H1 (cell line): ENCODE measurements around the gene PLXNB2. TPM values are rescaled to one million over a fixed set of nuclear protein-coding genes. Genes with fewer than 3 reads are reported as not detected.
"Not testable (repeated sequence)": the region's sequence is repeated elsewhere in the genome, so short reads cannot be mapped to it uniquely, and the experiment has no call there.

Experiments
- CTCF ChIA-PET: fragments of 300-600 bp; sonication (Branson Sonifier 250); formaldehyde crosslinking; loops from one replicate; lab custom pipeline; 2021; ENCODE audit not compliant: partially characterized antibody; lab: Charles Lee
- POLR2A ChIA-PET: fragments of 300-600 bp; sonication (Branson Sonifier 250); formaldehyde crosslinking; loops from one replicate; lab custom pipeline; 2021; ENCODE audit warnings: inconsistent platforms; ENCODE audit not compliant: partially characterized antibody; lab: Charles Lee
- DNase-seq, 2 experiments: peaks; one replicate each; pipeline versions ENCODE4 v3.0.0 to v3.0.0-alpha.2; 2010 to 2022; ENCODE audit warnings: low spot score in 2 of 2, low read depth in 1 of 2, mixed read lengths in 1 of 2
- FAIRE-seq: peaks from 2 replicates; lab custom pipeline; 2011; peaks lifted over from hg19 to GRCh38; lab: Jason Lieb, UNC
- H2AFZ ChIP-seq: 2 replicates; pipeline ENCODE4 v1.8.1; 2012; ENCODE audit warnings: low read length, inconsistent platforms
- H2AK5ac ChIP-seq: 2 replicates; pipeline ENCODE4 v1.6.1; 2013; ENCODE audit warnings: low read depth, low read length
- H2BK120ac ChIP-seq: replicated peaks from 2 replicates; pipeline ENCODE3; 2013; ENCODE audit warnings: low read depth, low read length, inconsistent platforms
- H2BK12ac ChIP-seq: 2 replicates; pipeline ENCODE4 v1.6.1; 2013; ENCODE audit warnings: low read depth, low read length
- H2BK15ac ChIP-seq: 2 replicates; pipeline ENCODE4 v1.6.1; 2013; ENCODE audit warnings: low read length
- H2BK20ac ChIP-seq: 2 replicates; pipeline ENCODE4 v1.6.1; 2013; ENCODE audit warnings: low read length
- H2BK5ac ChIP-seq: 2 replicates; pipeline ENCODE4 v1.6.1; 2013; ENCODE audit warnings: low read depth, low read length
- H3K14ac ChIP-seq: 2 replicates; pipeline ENCODE4 v1.6.1; 2013; ENCODE audit warnings: inconsistent platforms; ENCODE audit not compliant: insufficient read length
- H3K18ac ChIP-seq: 2 replicates; pipeline ENCODE4 v1.6.1; 2013; ENCODE audit warnings: low read length; ENCODE audit errors: extremely low read depth
- H3K23ac ChIP-seq: 2 replicates; pipeline ENCODE4 v1.6.1; 2013; ENCODE audit warnings: inconsistent platforms; ENCODE audit not compliant: insufficient read length
- H3K23me2 ChIP-seq: 2 replicates; pipeline ENCODE4 v1.6.1; 2013; ENCODE audit warnings: low read depth, low read length
- H3K27ac ChIP-seq: 2 replicates; pipeline ENCODE4 v1.6.1; 2011; ENCODE audit warnings: low read depth, low read length, inconsistent platforms
- H3K27me3 ChIP-seq, 4 experiments: replicated peaks in 1 of 4; 1 replicate in 1 of 4; 2 replicates in 3 of 4; pipeline versions ENCODE4 v1.6.1 to v1.8.1; 2011 to 2013; ENCODE audit warnings: low read length in 3 of 4, mild to moderate bottlenecking in 3 of 4, inconsistent platforms in 2 of 4, mixed read lengths in 2 of 4, moderate library complexity in 1 of 4; ENCODE audit not compliant: control insufficient read depth in 3 of 4, insufficient read depth in 3 of 4; ENCODE audit errors: extremely low read depth in 1 of 4
- H3K36me3 ChIP-seq, 4 experiments: 2 replicates each; pipeline versions ENCODE4 v1.6.1 to v1.8.1; 2011 to 2013; ENCODE audit warnings: mild to moderate bottlenecking in 4 of 4, low read length in 3 of 4, moderate library complexity in 2 of 4, control low read depth in 1 of 4, inconsistent platforms in 1 of 4; ENCODE audit not compliant: insufficient read depth in 4 of 4, control insufficient read depth in 2 of 4
- H3K4ac ChIP-seq: replicated peaks from 2 replicates; pipeline ENCODE3; 2013; ENCODE audit warnings: low read length, low read depth, mixed read lengths, inconsistent platforms; ENCODE audit not compliant: insufficient read length
- H3K4me1 ChIP-seq, 4 experiments: replicated peaks in 1 of 4; 1 replicate in 1 of 4; 2 replicates in 3 of 4; pipeline versions ENCODE4 v1.6.1 to v1.8.1; 2011 to 2013; ENCODE audit warnings: low read length in 3 of 4, inconsistent platforms in 2 of 4, mixed read lengths in 1 of 4; ENCODE audit not compliant: insufficient read depth in 4 of 4, control insufficient read depth in 3 of 4
- H3K4me2 ChIP-seq, 2 experiments: 2 replicates each; pipeline versions ENCODE4 v1.6.1 to v1.8.1; 2011 to 2013; ENCODE audit warnings: low read depth in 2 of 2, low read length in 2 of 2, control low read depth in 1 of 2, inconsistent platforms in 1 of 2, mild to moderate bottlenecking in 1 of 2; ENCODE audit not compliant: insufficient read depth in 1 of 2
- H3K4me3 ChIP-seq, 4 experiments: fragments of 200-600, 300-600 bp in 1 of 4; sonication (generic), shearing (Covaris generic), sonication (Bioruptor Twin) in 1 of 4; 2 replicates each; pipeline versions ENCODE4 v1.5.1 to v1.8.1; 2011 to 2016; ENCODE audit warnings: low read length in 4 of 4, low read depth in 3 of 4, control low read depth in 2 of 4, inconsistent platforms in 2 of 4, mild to moderate bottlenecking in 2 of 4, mixed read lengths in 1 of 4, moderate library complexity in 1 of 4; ENCODE audit not compliant: insufficient read depth in 2 of 4; ENCODE audit errors: extremely low read depth in 1 of 4
- H3K56ac ChIP-seq: replicated peaks from 2 replicates; pipeline ENCODE3; 2013; ENCODE audit warnings: low read depth, mild to moderate bottlenecking, mixed read lengths, low read length, inconsistent platforms; ENCODE audit not compliant: insufficient read length
- H3K79me1 ChIP-seq: 2 replicates; pipeline ENCODE4 v1.6.1; 2013; ENCODE audit warnings: low read depth, low read length, control low read depth
- H3K79me2 ChIP-seq, 2 experiments: 2 replicates each; pipeline versions ENCODE4 v1.6.1 to v1.8.1; 2012 to 2013; ENCODE audit warnings: low read length in 2 of 2, mild to moderate bottlenecking in 2 of 2, inconsistent platforms in 1 of 2; ENCODE audit not compliant: insufficient read depth in 2 of 2, control insufficient read depth in 1 of 2
- H3K9ac ChIP-seq, 4 experiments: replicated peaks in 1 of 4; 1 replicate in 1 of 4; 2 replicates in 3 of 4; pipeline versions ENCODE4 v1.6.1 to v1.8.1; 2011 to 2013; ENCODE audit warnings: low read depth in 3 of 4, low read length in 3 of 4, control low read depth in 2 of 4, mild to moderate bottlenecking in 2 of 4, moderate library complexity in 2 of 4, inconsistent platforms in 1 of 4; ENCODE audit errors: extremely low read depth in 1 of 4
- H3K9me3 ChIP-seq, 2 experiments: 2 replicates each; pipeline versions ENCODE4 v1.6.1 to v1.8.1; 2012 to 2013; ENCODE audit warnings: mild to moderate bottlenecking in 2 of 2, moderate library complexity in 2 of 2, control low read depth in 1 of 2, inconsistent platforms in 1 of 2, low read depth in 1 of 2, low read length in 1 of 2, mixed read lengths in 1 of 2; ENCODE audit not compliant: insufficient read depth in 2 of 2
- H4K20me1 ChIP-seq, 2 experiments: replicated peaks in 1 of 2; 2 replicates each; pipeline versions ENCODE3 to v1.8.1; 2011 to 2013; ENCODE audit warnings: inconsistent platforms in 2 of 2, low read length in 2 of 2, mild to moderate bottlenecking in 1 of 2; ENCODE audit not compliant: insufficient read depth in 2 of 2, control insufficient read depth in 1 of 2
- H4K5ac ChIP-seq: 2 replicates; pipeline ENCODE4 v1.6.1; 2013; ENCODE audit warnings: low read length, low read depth, mixed read lengths, inconsistent platforms; ENCODE audit not compliant: insufficient read length
- H4K8ac ChIP-seq: 2 replicates; pipeline ENCODE4 v1.8.0; 2013; ENCODE audit warnings: mild to moderate bottlenecking, moderate library complexity, low read length, inconsistent platforms; ENCODE audit not compliant: insufficient read depth; ENCODE audit errors: extremely low read depth
- H4K91ac ChIP-seq: replicated peaks from 2 replicates; pipeline ENCODE3; 2013; ENCODE audit warnings: low read length, mixed read lengths, inconsistent platforms; ENCODE audit not compliant: insufficient read length
- WGBS, 2 experiments: shearing (Covaris generic) in 1 of 2; methylation state at CpG; one replicate each; pipeline versions ENCODE4 v1.1.6 to v1.1.7; 2013 to 2015; ENCODE audit warnings: low lambda C conversion rate in 2 of 2, mixed read lengths in 2 of 2, inconsistent platforms in 1 of 2, low coverage in 1 of 2, missing lambda C conversion rate in 1 of 2; ENCODE audit not compliant: insufficient replicate concordance in 2 of 2, insufficient coverage in 1 of 2, insufficient read length in 1 of 2; ENCODE audit errors: extremely low coverage in 1 of 2, missing lambda C conversion rate in 1 of 2; 5-methylcytosine and 5-hydroxymethylcytosine counted together
- polyA plus RNA-seq, 7 experiments: library from polyadenylated mRNA; depleted of rRNA in 3 of 7; stranded (reverse) in 5 of 7; unstranded in 2 of 7; fragments of >200 nt in 5 of 7; fragments of 200-250 nt in 2 of 7; gene quantifications; 1 replicate in 5 of 7; 2 replicates in 1 of 7; 4 replicates in 1 of 7; pipeline versions ENCODE4 v1.2.1 to v1.2.3, GENCODE V29; 2011 to 2013; ENCODE audit warnings: missing spikeins in 2 of 7, mixed read lengths in 2 of 7
- total RNA-seq: library from RNA; stranded (reverse); fragmentation: NEBNext Ultra II Directional; extraction: Animal tissue kit (Norgen Biotek cat#: 25700); gene quantifications from 2 replicates; pipeline ENCODE4 v1.2.1, GENCODE V29; 2021

Gene PLXNB2
- total and polyA plus RNA-seq, 2 of the 8 experiments (the other 6 are each of a cell fraction or from before 2014, with no cell fraction given), result 58.3 to 92.8 TPM

GRCh38 chr22:50273781-50274180 is 33.7 kb downstream of the PLXNB2 start:
- DNase-seq, H3K4me2 ChIP-seq, H3K18ac ChIP-seq, H3K27ac ChIP-seq, H3K23ac ChIP-seq, H2AFZ ChIP-seq, H2BK5ac ChIP-seq, H3K4me3 ChIP-seq, H4K91ac ChIP-seq, H4K8ac ChIP-seq, H3K9ac ChIP-seq, H3K14ac ChIP-seq, H2AK5ac ChIP-seq, H4K5ac ChIP-seq, H3K56ac ChIP-seq, H3K79me2 ChIP-seq, H3K4ac ChIP-seq, H2BK12ac ChIP-seq, H2BK20ac ChIP-seq, H3K79me1 ChIP-seq, H2BK120ac ChIP-seq, FAIRE-seq, H2BK15ac ChIP-seq: not testable (repeated sequence)
- CTCF ChIA-PET, result interaction anchor here (0.9 to 6.0 kb wide), 12 partner anchors 12 to 95 kb away, joined by 3 to 39 read pairs (median 4); partner anchors contain the start of genes DENND6B and MAPK12
- peaks cover 6 to 10% of the 10 kb centered on the region in 2 experiments for H4K20me1 ChIP-seq
- peaks cover 2 to 14% (median 9%) of the 10 kb centered on the region in 4 experiments; a peak in 6 of 7 replicates for H3K4me1 ChIP-seq
- WGBS, 2 experiments, result 93% methylated on average over 10 of the region's 10 CpGs; no CpG with 5 or more reads in 1 of the 2 experiments
- H3K23me2 ChIP-seq, result peaks cover 11% of the 10 kb centered on the region; the same call in 1 of the 2 replicates
- POLR2A ChIA-PET, result interaction anchor here (1.2 to 3.2 kb wide), 3 partner anchors 23 to 68 kb away, joined by 3 to 12 read pairs (median 5); partner anchors contain the start of gene HDAC10
- H3K9me3 ChIP-seq, result peaks cover 7 to 24% of the 10 kb centered on the region in 2 experiments; a peak in 3 of 4 replicates
- H3K36me3 ChIP-seq, result peaks cover 8 to 38% (median 29%) of the 10 kb centered on the region in 4 experiments; a peak in 7 of 8 replicates
- H3K27me3 ChIP-seq, result peaks cover 18 to 28% (median 27%) of the 10 kb centered on the region in 4 experiments; a peak in 6 of 7 replicates
